Fibroblast of mammary gland (primary cell): Measurements from ENCODE around the gene TBC1D12.
A peak's percentile ranks its signal among the peaks of the same experiment; 100 is the strongest.

Experiments
- DNase-seq: peaks from one replicate; pipeline ENCODE4 v3.0.0-alpha.2; 2010; ENCODE audit warnings: low read depth
- H3K4me3 ChIP-seq: 2 replicates; pipeline ENCODE4 v1.5.1; 2011; ENCODE audit warnings: low read depth, mild to moderate bottlenecking, low read length, moderate library complexity; ENCODE audit not compliant: control insufficient read depth
- CTCF ChIP-seq: conservative IDR thresholded peaks from 2 replicates; pipeline ENCODE4 v1.5.1; 2011; ENCODE audit warnings: low read depth, low read length, inconsistent platforms; ENCODE audit not compliant: control insufficient read depth, insufficient read depth

TBC1D12 gene

DNA sequence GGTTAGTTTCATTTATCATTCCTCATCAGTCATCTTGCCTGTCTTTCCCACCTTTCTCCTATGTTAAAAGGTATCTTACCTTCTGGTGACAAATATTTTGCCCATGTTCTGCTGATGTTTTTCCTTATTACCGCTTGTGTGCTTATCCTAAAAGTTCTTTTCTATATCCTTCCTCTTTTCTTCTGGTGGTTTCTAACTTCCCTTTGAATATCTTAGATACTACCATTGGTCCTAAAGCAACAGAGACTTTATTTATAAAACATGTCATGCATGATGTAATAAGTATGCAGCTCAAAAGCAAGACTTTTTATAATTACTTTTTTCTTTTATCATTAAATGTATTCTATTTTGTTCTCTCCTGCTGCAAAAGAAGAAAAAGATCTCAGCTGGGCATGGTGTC, 24.8 kb downstream of the TBC1D12 start:
- H3K4me3 ChIP-seq, result no peak overlapping the region
- no peak for DNase-seq
- no peak for TF ChIP-seq CTCF

DNA sequence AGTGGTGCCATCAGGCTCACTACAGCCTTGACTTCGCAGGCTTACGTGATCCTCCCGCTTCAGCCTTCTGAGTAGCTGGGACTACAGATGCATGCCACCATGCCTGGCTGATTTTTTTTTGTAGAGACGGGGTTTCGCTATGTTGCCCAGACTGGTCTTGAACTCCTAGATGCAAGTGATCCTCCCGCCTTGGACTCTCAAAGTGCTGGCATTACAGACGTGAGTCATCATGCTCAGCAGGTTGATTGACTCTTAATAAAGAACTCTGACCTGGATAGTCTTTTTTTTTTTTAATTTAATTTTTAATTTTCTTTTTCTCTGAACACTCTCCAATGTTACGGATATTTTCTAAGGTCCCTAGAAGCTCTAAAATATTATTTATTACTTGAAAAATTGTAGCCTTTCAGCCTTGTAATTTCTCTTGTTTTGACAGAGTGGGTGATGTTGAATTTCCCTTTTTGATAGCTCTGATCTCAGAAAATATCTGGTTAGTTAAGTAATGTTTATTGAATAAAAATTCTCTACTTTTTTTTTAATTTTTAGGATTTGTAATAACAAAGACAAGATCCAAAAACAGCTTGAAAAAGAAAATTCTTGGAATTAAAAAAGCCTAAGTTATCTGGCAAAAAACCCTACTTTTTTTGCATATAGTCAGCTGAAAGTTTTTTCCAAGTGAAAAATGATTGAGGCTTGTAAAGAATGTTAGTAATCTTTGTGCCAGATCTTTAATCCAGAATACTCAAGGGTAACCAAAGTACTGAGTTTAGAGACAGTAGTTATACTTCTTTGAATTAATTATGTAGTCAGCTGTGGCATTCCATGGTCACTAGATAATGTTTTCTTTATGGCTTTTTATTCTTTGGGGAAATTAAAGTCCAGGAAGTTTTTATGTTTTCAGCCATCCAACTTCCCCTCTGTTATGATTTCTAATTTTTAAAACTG, 26.7 kb downstream of the TBC1D12 start:
- no peak for TF ChIP-seq CTCF
- no peak overlapping the region for H3K4me3 ChIP-seq
- DNase-seq, result peak; percentile 46

- DNase-seq, result peak; percentile 25
- TF ChIP-seq CTCF, result no peak
- H3K4me3 ChIP-seq, result no peak overlapping the region
These were observed 28.4 kb downstream of the TBC1D12 start for GRCh38 chr10:94430701-94431100.

DNA sequence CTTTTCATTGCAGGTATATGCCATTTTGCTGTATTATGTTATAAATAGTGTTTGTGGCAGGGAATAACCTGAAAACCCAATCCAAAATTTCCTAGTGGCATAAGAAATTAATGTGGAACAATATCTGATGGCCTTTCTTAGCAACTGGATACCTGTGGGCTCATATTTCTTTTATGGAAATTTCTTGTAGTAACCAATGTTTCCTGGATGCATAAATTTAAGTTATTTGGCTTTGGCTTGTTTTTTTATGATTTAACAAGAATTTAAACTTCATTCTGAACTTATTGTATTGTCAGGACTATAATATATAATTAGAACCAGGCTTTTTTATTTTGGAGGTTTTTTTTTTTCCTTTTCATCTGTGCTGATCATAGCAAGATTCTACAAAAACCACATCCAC, 30.1 kb downstream of the TBC1D12 start:
- H3K4me3 ChIP-seq, result no peak overlapping the region
- DNase-seq, result no peak
- no peak for TF ChIP-seq CTCF

DNA sequence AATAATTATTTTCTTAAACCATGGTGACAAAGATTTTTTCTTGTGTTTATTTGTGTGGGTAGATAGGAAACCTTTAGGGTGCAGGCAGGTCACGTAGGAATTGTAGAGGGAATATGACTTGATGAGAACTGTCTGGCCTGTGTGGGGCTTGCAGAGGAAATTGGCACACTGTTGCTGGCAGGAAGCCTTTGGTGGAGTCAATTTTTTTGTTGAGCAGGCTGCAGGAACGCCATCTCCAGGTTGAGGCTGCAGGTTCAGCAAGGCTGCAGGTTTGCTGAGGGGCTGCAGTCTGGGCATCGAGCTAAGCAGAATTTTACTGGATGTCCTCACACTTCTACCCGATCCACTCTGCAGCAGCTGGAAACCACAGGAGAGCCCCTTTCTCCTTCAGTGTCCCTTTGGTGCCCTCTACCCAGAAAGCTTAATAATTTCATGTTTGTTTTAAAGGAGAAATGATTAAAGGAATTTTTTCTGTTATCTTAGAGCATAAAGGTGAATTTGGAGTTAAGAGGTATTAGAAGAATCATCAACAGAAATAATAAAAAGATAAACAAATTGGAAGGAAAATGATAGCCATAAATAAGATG, 37.0 kb downstream of the TBC1D12 start:
- no peak for TF ChIP-seq CTCF
- DNase-seq, result peak; percentile 35
- no peak overlapping the region for H3K4me3 ChIP-seq

- no peak for DNase-seq
- H3K4me3 ChIP-seq, result no peak overlapping the region
- no peak for TF ChIP-seq CTCF
These were observed 37.8 kb downstream of the TBC1D12 start for GRCh38 chr10:94440096-94440495.
